ENCODE results near the gene MYO15A. TPM values are rescaled to one million over a fixed set of nuclear protein-coding genes. Genes with fewer than 3 reads are reported as not detected.
"Not testable (repeated sequence)": the region's sequence is repeated elsewhere in the genome, so short reads cannot be mapped to it uniquely, and the experiment has no call there.

MYO15A gene
- total and polyA plus RNA-seq, 2 donors (not counting 1 experiment from before 2014, with no cell fraction given) = 0.42 to 2.0 TPM

DNA sequence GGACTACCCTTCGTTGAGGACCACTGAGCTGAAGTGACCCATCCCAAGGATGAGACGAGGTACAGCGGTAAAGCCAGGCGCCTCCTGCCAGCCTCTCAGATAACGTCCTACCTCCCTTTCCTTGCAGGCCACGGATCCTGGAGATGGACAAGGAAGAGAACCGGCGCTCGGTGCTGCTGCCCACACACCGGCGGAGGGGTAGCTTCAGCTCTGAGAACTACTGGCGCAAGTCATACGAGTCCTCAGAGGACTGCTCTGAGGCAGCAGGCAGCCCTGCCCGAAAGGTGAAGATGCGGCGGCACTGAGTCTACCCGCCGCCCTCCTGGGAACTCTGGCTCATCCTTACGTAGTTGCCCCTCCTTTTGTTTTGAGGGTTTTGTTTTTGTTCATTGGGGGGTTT is 99.5 kb downstream of the MYO15A start:
- H3K4me2 ChIP-seq (ENCODE audit: extremely low read depth, insufficient read depth, low read length) = no peak overlapping the region
- peaks cover 9% of the 10 kb centered on the region for H3K79me2 ChIP-seq (ENCODE audit: control insufficient read depth, insufficient read depth, low read length)
- H3K4me3 ChIP-seq (replicated peaks in 1 of 4; ENCODE audit: control extremely low read depth in 1 of 4, insufficient read depth in 1 of 4, low read depth in 3 of 4, low read length in 4 of 4) = no peak overlapping the region
- peaks cover 21% of the 10 kb centered on the region for H3K36me3 ChIP-seq (ENCODE audit: control insufficient read depth, insufficient read depth, low read length)
- H3K9me3 ChIP-seq (ENCODE audit: control insufficient read depth, insufficient read depth, low read depth, low read length) = no peaks in the 10 kb centered on the region
- no peaks in the 10 kb centered on the region for H3K27me3 ChIP-seq (ENCODE audit: control insufficient read depth, insufficient read depth, low read length)
- DNase-seq (ENCODE audit: low read depth in 2 of 2) = no peak
- no peaks in the 10 kb centered on the region for H3K4me1 ChIP-seq (ENCODE audit: control insufficient read depth, extremely low read depth, insufficient read depth, low read length)
- TF ChIP-seq CTCF (conservative IDR thresholded peaks at IDR 0.05 in 1 of 2, IDR thresholded peaks at IDR 0.05 in 1 of 2; ENCODE audit: low read depth in 1 of 2, low read length in 2 of 2) = no peak
- TF ChIP-seq EZH2 (IDR thresholded peaks at IDR 0.05; ENCODE audit: low read length, missing control alignments) = no peak
- no peak overlapping the region for H3K27ac ChIP-seq (ENCODE audit: insufficient read depth, low read length)
- no peak overlapping the region for H2AFZ ChIP-seq (ENCODE audit: low read length)
- H4K20me1 ChIP-seq (ENCODE audit: control insufficient read depth, extremely low read depth, insufficient read depth, low read length) = no peaks in the 10 kb centered on the region
- no peak overlapping the region for H3K9ac ChIP-seq (ENCODE audit: insufficient read depth, low read length)

GRCh38 chr17:18213666-18214270 is 105.2 kb downstream of the MYO15A start:
- DNase-seq (ENCODE audit: low read depth in 2 of 2) = no peak
- Histone ChIP-seq H2AFZ (ENCODE audit: low read length) (no peak overlapping the region), H4K20me1 (ENCODE audit: control insufficient read depth, extremely low read depth, insufficient read depth, low read length) (no peaks in the 10 kb centered on the region), H3K9me3 (ENCODE audit: control insufficient read depth, insufficient read depth, low read depth, low read length) (no peaks in the 10 kb centered on the region), H3K27ac (ENCODE audit: insufficient read depth, low read length) (no peak overlapping the region), H3K79me2 (ENCODE audit: control insufficient read depth, insufficient read depth, low read length) (no peaks in the 10 kb centered on the region), H3K4me3 (replicated peaks in 1 of 4; ENCODE audit: control extremely low read depth in 1 of 4, insufficient read depth in 1 of 4, low read depth in 3 of 4, low read length in 4 of 4) (no peak overlapping the region), H3K4me2 (ENCODE audit: extremely low read depth, insufficient read depth, low read length) (no peak overlapping the region), H3K4me1 (ENCODE audit: control insufficient read depth, extremely low read depth, insufficient read depth, low read length) (peaks cover 4% of the 10 kb centered on the region), H3K9ac (ENCODE audit: insufficient read depth, low read length) (no peak overlapping the region), H3K36me3 (ENCODE audit: control insufficient read depth, insufficient read depth, low read length) (peaks cover 6% of the 10 kb centered on the region), H3K27me3 (ENCODE audit: control insufficient read depth, insufficient read depth, low read length) (no peaks in the 10 kb centered on the region)
- TF ChIP-seq EZH2 (IDR thresholded peaks at IDR 0.05; ENCODE audit: low read length, missing control alignments) (no peak), CTCF (conservative IDR thresholded peaks at IDR 0.05 in 1 of 2, IDR thresholded peaks at IDR 0.05 in 1 of 2; ENCODE audit: low read depth in 1 of 2, low read length in 2 of 2) (no peak)

- not testable (repeated sequence) for H3K27me3 ChIP-seq (ENCODE audit: control insufficient read depth, insufficient read depth, low read length); H4K20me1 ChIP-seq (ENCODE audit: control insufficient read depth, extremely low read depth, insufficient read depth, low read length); H3K36me3 ChIP-seq (ENCODE audit: control insufficient read depth, insufficient read depth, low read length); H2AFZ ChIP-seq (ENCODE audit: low read length); H3K4me2 ChIP-seq (ENCODE audit: extremely low read depth, insufficient read depth, low read length); H3K27ac ChIP-seq (ENCODE audit: insufficient read depth, low read length); DNase-seq (ENCODE audit: low read depth in 2 of 2); H3K79me2 ChIP-seq (ENCODE audit: control insufficient read depth, insufficient read depth, low read length); H3K4me3 ChIP-seq (replicated peaks in 1 of 4; ENCODE audit: control extremely low read depth in 1 of 4, insufficient read depth in 1 of 4, low read depth in 3 of 4, low read length in 4 of 4); H3K9ac ChIP-seq (ENCODE audit: insufficient read depth, low read length); H3K9me3 ChIP-seq (ENCODE audit: control insufficient read depth, insufficient read depth, low read depth, low read length)
- H3K4me1 ChIP-seq (ENCODE audit: control insufficient read depth, extremely low read depth, insufficient read depth, low read length) = peaks cover 16% of the 10 kb centered on the region
Measured at GRCh38 chr17:18216906-18217305, 108.3 kb downstream of the MYO15A start.
